Stimulated activated CD8-positive, alpha-beta memory T cell treated with anti-CD3 and anti-CD28 coated beads, Interleukin-15, amount 100 ng/mL, for 48 hours (primary cell): ENCODE results near the gene GLS2.
A peak's percentile ranks its signal among the peaks of the same experiment; 100 is the strongest.
"Not testable (repeated sequence)": the region's sequence is repeated elsewhere in the genome, so short reads cannot be mapped to it uniquely, and the experiment has no call there.

Experiments
- DNase-seq, 2 donors: peaks; one replicate each; pipeline ENCODE4 v3.0.0-alpha.2; 2020; ENCODE audit warnings: low read depth in 2 of 2

GLS2 gene

DNA sequence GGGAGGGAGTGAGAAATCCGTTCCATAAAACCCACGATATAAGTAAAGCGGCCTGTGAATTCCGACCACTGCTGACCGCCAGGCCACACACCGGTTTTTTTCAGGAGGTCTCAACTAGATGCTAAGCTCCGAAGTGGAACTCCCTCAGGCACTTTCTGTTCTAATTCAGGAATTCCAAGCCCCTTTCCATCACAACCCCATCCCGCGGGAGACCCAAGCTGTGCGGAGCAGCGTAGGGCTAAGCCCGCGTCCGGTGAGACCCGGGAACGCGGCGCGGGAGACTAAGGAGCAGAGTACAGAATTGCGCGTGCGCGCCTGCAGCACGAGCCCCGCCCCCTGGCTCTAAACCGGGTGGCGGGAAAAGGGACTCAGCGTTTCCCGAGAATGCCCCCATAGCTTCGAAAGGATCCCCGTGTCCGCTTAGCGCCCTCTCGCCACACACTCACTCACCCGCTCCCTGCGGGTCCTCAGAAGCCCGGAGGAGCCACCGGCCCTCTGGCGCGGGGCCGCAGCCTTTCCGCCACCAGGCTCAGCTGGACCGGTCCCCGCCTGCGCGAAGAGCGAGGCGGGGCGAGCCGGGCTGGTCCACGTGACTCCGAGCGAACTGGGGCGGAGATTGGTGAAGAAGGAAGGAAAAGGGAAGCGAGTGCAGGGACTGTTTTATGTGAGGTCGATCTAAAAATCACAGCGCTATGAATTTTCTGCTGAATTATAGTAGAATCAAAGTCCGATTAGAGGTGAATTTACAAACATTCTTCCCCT, 38.9 kb downstream of the GLS2 start, which contains the start of gene TIMELESS:
TIMELESS (minus strand) TSS at position 567 of the 762 bp plus-strand sequence. CDS start 15,256 bp downstream, outside the sequence.
- peak; percentile 79 to 83 for DNase-seq

GRCh38 chr12:56443208-56443607, 44.8 kb downstream of the GLS2 start:
- not testable (repeated sequence) for DNase-seq

DNA sequence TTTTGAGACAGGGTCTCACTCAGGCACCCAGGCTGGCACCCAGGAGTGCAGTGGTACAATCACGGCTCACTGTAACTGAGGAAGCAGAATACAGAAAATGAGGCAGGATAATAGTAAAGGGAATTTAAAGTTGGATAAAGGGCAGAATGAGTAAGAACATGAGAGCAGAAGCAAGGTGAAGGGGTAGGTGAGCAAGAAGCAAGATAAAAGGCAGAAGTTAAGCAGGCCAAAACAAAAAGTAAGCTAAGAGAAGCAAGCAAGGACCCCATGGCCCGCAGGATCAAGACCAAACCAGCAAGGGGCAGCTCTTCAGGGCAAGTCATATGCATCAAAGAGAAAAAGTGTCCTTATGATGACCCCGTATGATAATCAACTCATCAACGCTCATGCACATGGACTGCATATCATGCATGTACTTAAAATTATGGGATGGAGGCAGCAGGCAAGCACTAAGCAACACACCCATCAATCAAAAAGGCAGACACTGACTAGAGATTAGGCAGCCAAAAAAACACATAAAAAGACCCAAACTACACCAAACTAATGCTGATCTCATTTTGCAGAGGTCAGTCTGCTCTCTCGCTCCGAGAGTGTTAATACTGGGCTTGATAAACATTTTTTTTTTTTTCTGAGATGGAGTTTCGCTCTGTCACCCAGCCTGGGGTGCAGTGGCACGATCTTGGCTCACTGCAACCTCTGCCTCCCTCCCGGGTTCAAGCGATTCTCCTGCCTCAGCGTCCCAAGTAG, 50.4 kb downstream of the GLS2 start:
- DNase-seq, result no peak

DNA sequence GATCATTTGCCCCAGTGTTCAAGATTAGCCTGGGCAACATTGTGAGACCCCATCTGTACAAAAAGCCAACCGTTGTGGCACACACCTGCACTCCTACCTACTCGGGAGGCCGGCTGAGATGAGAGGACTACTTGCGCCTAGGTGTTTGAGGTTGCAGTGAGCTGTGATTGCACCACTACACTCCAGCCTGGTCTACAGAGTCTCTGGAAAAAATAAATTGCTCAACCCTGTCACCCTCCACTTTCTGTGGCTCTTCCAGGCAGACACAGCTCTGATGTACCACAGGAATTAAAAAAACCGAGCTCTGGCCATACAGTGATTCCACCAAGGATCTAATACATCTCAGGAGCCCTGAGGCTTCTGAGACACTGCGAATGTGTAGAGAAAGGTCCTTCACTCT, 53.1 kb downstream of the GLS2 start:
- no peak for DNase-seq

DNA sequence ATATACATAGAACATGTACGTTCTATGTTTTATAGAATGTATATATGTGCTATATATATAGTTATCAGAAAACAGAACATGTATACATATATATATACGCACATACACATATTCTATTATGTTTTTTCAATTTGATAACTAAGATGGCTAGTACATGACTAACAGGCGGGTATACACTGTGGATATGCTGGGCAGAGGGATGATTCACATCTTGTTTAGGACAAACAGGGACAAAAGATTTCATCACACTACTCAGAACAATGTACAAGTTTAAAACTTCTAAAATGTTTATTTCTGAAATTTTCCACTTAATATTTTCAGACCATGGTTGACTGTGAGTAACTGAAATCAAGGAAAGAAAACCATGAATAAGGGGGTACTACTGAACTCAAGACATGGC, 56.1 kb downstream of the GLS2 start:
- no peak for DNase-seq

DNA sequence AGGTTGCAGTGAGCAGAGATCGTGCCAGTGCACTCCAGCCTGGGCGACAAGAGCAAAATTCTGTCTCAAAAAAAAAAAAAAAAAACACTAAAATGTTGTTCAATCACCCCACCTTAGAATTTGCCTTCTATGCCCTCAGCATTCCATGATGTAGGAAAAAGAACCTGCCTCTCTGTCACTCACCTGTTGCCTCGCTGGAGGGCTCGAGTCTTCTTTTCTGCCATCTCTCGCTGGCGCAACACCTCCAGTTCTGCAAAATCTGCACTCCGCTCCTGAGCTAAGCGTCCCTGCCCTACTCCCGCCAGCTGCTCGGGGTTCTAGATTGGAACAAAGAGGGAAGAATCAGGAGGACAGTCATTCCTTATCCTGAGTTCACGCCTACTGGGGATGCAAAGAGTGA, 56.7 kb downstream of the GLS2 start:
- no peak for DNase-seq

DNA sequence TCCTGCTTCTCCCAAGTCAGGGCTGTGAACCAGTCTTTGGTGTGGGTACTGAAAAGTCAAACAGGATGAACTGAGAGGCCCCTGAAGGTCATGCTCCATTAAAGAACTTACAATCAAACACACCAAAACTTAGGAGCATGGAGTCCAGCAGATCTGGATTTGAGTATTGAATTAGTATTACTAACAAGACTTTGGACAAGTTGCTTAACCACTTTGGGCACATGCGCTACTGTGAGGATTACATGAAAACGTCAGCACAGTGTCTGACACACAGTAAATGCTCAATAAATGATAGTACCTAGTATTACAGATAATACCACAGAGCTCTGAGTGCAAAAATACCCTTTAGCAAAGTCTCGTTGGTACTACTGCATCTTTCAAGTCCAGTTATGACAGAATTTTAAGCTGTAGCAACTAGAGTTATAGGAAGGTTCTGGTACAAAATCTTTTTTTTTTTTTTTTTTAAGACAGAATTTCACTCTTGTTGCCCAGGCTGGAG, 62.0 kb downstream of the GLS2 start:
- no peak for DNase-seq

DNA sequence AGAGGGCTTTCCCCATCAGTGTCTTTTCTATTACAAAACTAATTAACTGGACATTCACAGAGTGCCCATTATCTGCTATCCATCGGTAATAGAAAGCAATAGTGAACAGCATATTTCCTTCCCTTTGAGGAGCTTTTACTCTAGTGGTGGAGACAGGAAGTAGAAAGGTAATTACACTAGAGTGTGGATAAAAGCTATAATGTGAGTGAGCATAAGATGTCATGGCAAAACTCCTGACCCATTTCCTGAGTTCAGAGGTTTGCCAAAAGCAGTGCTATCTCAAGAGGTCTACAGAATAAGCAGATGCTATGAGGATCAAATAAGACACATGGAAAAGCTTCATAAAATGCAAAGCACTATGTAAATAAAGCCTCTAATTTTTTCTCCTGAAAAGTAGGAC, 62.8 kb downstream of the GLS2 start:
- DNase-seq, result no peak
